ENCODE data around the gene B3GALT6.

Gene B3GALT6

GRCh38 chr1:1275836-1276235 is 43.8 kb downstream of the B3GALT6 start:
- Histone ChIP-seq H3K4me3 (ENCODE audit: low read length) (no peak overlapping the region), H3K4me1 (ENCODE audit: control insufficient read depth, insufficient read depth, low read length) (peaks cover 23% of the 10 kb centered on the region), H3K9me3 (ENCODE audit: control insufficient read depth, low read length) (no peaks in the 10 kb centered on the region), H3K9ac (ENCODE audit: low read length) (no peak overlapping the region), H3K27me3 (replicated peaks; ENCODE audit: control insufficient read depth, insufficient read depth, low read length) (no peaks in the 10 kb centered on the region), H3K36me3 (ENCODE audit: control insufficient read depth, insufficient read depth, low read length, severe bottlenecking) (no peaks in the 10 kb centered on the region)
- no peak for DNase-seq (ENCODE audit: low read depth)

- Histone ChIP-seq H3K4me3 (ENCODE audit: low read length) (no peak overlapping the region), H3K4me1 (ENCODE audit: control insufficient read depth, insufficient read depth, low read length) (peaks cover 6% of the 10 kb centered on the region), H3K9ac (ENCODE audit: low read length) (no peak overlapping the region), H3K9me3 (ENCODE audit: control insufficient read depth, low read length) (no peaks in the 10 kb centered on the region), H3K27me3 (replicated peaks; ENCODE audit: control insufficient read depth, insufficient read depth, low read length) (no peaks in the 10 kb centered on the region), H3K36me3 (ENCODE audit: control insufficient read depth, insufficient read depth, low read length, severe bottlenecking) (no peaks in the 10 kb centered on the region)
- DNase-seq (ENCODE audit: low read depth): no peak
Measured at GRCh38 chr1:1278620-1279019, 46.6 kb downstream of the B3GALT6 start.

GRCh38 chr1:1279028-1279427 is 47.0 kb downstream of the B3GALT6 start:
- DNase-seq (ENCODE audit: low read depth): no peak
- H3K9me3 ChIP-seq (ENCODE audit: control insufficient read depth, low read length): no peaks in the 10 kb centered on the region
- no peaks in the 10 kb centered on the region for H3K36me3 ChIP-seq (ENCODE audit: control insufficient read depth, insufficient read depth, low read length, severe bottlenecking)
- peaks cover 6% of the 10 kb centered on the region for H3K4me1 ChIP-seq (ENCODE audit: control insufficient read depth, insufficient read depth, low read length)
- no peak overlapping the region for H3K4me3 ChIP-seq (ENCODE audit: low read length)
- no peaks in the 10 kb centered on the region for H3K27me3 ChIP-seq (replicated peaks; ENCODE audit: control insufficient read depth, insufficient read depth, low read length)
- H3K9ac ChIP-seq (ENCODE audit: low read length): no peak overlapping the region

GRCh38 chr1:1280782-1281481 is 48.9 kb downstream of the B3GALT6 start:
- Histone ChIP-seq H3K9me3 (ENCODE audit: control insufficient read depth, low read length) (no peaks in the 10 kb centered on the region), H3K9ac (ENCODE audit: low read length) (no peak overlapping the region), H3K36me3 (ENCODE audit: control insufficient read depth, insufficient read depth, low read length, severe bottlenecking) (no peaks in the 10 kb centered on the region), H3K4me1 (ENCODE audit: control insufficient read depth, insufficient read depth, low read length) (no peaks in the 10 kb centered on the region), H3K27me3 (replicated peaks; ENCODE audit: control insufficient read depth, insufficient read depth, low read length) (peaks cover 14% of the 10 kb centered on the region), H3K4me3 (ENCODE audit: low read length) (no peak overlapping the region)
- no peak for DNase-seq (ENCODE audit: low read depth)

- Histone ChIP-seq H3K4me3 (ENCODE audit: low read length) (no peak overlapping the region), H3K4me1 (ENCODE audit: control insufficient read depth, insufficient read depth, low read length) (no peaks in the 10 kb centered on the region), H3K36me3 (ENCODE audit: control insufficient read depth, insufficient read depth, low read length, severe bottlenecking) (no peaks in the 10 kb centered on the region), H3K9ac (ENCODE audit: low read length) (no peak overlapping the region), H3K9me3 (ENCODE audit: control insufficient read depth, low read length) (no peaks in the 10 kb centered on the region), H3K27me3 (replicated peaks; ENCODE audit: control insufficient read depth, insufficient read depth, low read length) (peaks cover 17% of the 10 kb centered on the region)
- DNase-seq (ENCODE audit: low read depth): no peak
Measured at GRCh38 chr1:1281533-1282321, 49.7 kb downstream of the B3GALT6 start.

- no peak for DNase-seq (ENCODE audit: low read depth)
- H3K36me3 ChIP-seq (ENCODE audit: control insufficient read depth, insufficient read depth, low read length, severe bottlenecking): no peaks in the 10 kb centered on the region
- no peak overlapping the region for H3K4me3 ChIP-seq (ENCODE audit: low read length)
- H3K27me3 ChIP-seq (replicated peaks; ENCODE audit: control insufficient read depth, insufficient read depth, low read length): peaks cover 22% of the 10 kb centered on the region
- no peaks in the 10 kb centered on the region for H3K9me3 ChIP-seq (ENCODE audit: control insufficient read depth, low read length)
- no peaks in the 10 kb centered on the region for H3K4me1 ChIP-seq (ENCODE audit: control insufficient read depth, insufficient read depth, low read length)
- H3K9ac ChIP-seq (ENCODE audit: low read length): no peak overlapping the region
Measured at GRCh38 chr1:1282998-1283397, 51.0 kb downstream of the B3GALT6 start.

GRCh38 chr1:1283821-1284220 is 51.8 kb downstream of the B3GALT6 start:
- H3K9ac ChIP-seq (ENCODE audit: low read length): no peak overlapping the region
- no peaks in the 10 kb centered on the region for H3K4me1 ChIP-seq (ENCODE audit: control insufficient read depth, insufficient read depth, low read length)
- no peaks in the 10 kb centered on the region for H3K36me3 ChIP-seq (ENCODE audit: control insufficient read depth, insufficient read depth, low read length, severe bottlenecking)
- H3K4me3 ChIP-seq (ENCODE audit: low read length): no peak overlapping the region
- H3K27me3 ChIP-seq (replicated peaks; ENCODE audit: control insufficient read depth, insufficient read depth, low read length): peaks cover 22% of the 10 kb centered on the region
- no peaks in the 10 kb centered on the region for H3K9me3 ChIP-seq (ENCODE audit: control insufficient read depth, low read length)
- DNase-seq (ENCODE audit: low read depth): no peak
